Lower leg skin (tissue), 3 donors: ENCODE measurements around the gene SLC9A7.

Experiments used
- POLR2A ChIP-seq, 2 donors: fragments of 450-650 bp; IDR thresholded peaks; one replicate each; pipeline ENCODE4 v1.6.1; 2016 to 2017; ENCODE audit warnings: antibody characterized with exemption in 2 of 2, mild to moderate bottlenecking in 1 of 2, moderate library complexity in 1 of 2
- TF ChIP-seq, protein P1 (sequence below), 3 donors: fragments of 450-650 bp; IDR thresholded peaks; one replicate each; pipeline ENCODE4 v1.5.1; 2016; ENCODE audit warnings: antibody characterized with exemption in 3 of 3, mild to moderate bottlenecking in 3 of 3, moderate library complexity in 2 of 3

DNA sequence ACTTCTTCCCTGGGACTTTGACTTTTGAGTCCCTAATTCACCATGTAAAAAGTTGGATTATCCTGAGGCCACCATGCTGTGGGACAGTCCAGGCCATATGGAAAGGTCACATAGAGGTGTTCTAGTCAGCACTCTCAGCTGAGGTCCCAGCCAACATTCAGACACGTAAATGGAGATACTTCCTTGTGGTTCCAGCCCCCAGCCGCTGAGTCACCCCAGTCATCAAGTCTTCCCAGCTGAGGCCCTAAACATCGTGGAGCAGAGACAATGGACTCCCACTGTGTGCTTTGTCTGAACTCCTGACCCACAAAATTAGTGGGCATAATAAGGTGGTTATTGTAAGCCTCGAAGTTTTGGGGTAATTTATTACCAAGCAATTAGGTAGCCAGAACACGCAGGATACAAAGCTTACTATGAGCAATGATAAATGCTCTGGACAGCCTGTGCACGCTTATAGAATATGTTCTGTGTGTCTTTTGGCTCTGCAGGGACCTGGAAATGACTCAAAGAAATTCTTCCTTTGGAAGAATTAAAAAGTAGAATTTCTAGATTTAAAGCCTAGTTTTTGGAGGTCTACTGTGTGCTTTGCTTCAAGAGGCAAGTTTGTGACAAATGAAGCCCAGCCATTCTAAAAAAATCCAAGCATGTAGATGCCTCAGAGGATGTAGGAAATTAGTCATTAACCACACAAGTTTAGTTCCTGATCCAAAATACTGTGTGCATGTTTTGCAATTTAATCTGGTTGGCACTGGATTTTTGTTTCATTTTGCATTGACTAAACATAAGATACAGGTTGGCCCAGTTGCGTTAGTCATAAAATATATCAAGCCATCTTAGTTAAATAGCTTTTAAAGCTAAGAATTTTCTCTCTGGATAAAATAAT is 33.2 kb upstream of the SLC9A7 start:
- no peak for TF ChIP-seq POLR2A (IDR thresholded peaks at IDR 0.05)
- TF ChIP-seq, protein P1, sequence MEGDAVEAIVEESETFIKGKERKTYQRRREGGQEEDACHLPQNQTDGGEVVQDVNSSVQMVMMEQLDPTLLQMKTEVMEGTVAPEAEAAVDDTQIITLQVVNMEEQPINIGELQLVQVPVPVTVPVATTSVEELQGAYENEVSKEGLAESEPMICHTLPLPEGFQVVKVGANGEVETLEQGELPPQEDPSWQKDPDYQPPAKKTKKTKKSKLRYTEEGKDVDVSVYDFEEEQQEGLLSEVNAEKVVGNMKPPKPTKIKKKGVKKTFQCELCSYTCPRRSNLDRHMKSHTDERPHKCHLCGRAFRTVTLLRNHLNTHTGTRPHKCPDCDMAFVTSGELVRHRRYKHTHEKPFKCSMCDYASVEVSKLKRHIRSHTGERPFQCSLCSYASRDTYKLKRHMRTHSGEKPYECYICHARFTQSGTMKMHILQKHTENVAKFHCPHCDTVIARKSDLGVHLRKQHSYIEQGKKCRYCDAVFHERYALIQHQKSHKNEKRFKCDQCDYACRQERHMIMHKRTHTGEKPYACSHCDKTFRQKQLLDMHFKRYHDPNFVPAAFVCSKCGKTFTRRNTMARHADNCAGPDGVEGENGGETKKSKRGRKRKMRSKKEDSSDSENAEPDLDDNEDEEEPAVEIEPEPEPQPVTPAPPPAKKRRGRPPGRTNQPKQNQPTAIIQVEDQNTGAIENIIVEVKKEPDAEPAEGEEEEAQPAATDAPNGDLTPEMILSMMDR (IDR thresholded peaks at IDR 0.05) = no peak
